ENCODE measurements around the gene ALX3.

ALX3 gene

GRCh38 chr1:110057963-110058518, 12.4 kb downstream of the ALX3 start:
- H3K79me2 ChIP-seq (ENCODE audit: insufficient read depth, low read length), result no peaks in the 10 kb centered on the region

GRCh38 chr1:110056776-110057175, 13.7 kb downstream of the ALX3 start:
- H3K9me3 ChIP-seq (ENCODE audit: insufficient read depth, low read length), result no peaks in the 10 kb centered on the region
- no peaks in the 10 kb centered on the region for H3K9me2 ChIP-seq (replicated peaks; ENCODE audit: insufficient read depth, low read length)
- TF ChIP-seq CTCF (IDR thresholded peaks at IDR 0.05; ENCODE audit: insufficient read depth, low read length, poor library complexity, severe bottlenecking), result no peak
- TF ChIP-seq EZH2phosphoT487 (conservative IDR thresholded peaks at IDR 0.05; ENCODE audit: low read length), result no peak
- H3K27ac ChIP-seq (ENCODE audit: low read depth, low read length), result no peak overlapping the region
- no peaks in the 10 kb centered on the region for H3K79me2 ChIP-seq (ENCODE audit: insufficient read depth, low read length)
- no peak overlapping the region for H3K9ac ChIP-seq (ENCODE audit: low read length)
- no peak overlapping the region for H2AFZ ChIP-seq (ENCODE audit: low read depth, low read length, severe bottlenecking)
- no peaks in the 10 kb centered on the region for H4K20me1 ChIP-seq (ENCODE audit: low read depth, low read length)
- no peaks in the 10 kb centered on the region for H3F3A ChIP-seq (ENCODE audit: insufficient read depth)
- H3K36me3 ChIP-seq (ENCODE audit: low read length), result peaks cover 9% of the 10 kb centered on the region
- H3K27me3 ChIP-seq (ENCODE audit: low read length), result no peaks in the 10 kb centered on the region
- H3K4me3 ChIP-seq (ENCODE audit: insufficient read depth, low read length, poor library complexity, severe bottlenecking), result no peak overlapping the region
- H3K4me2 ChIP-seq (ENCODE audit: low read depth, low read length, poor library complexity, severe bottlenecking), result no peak overlapping the region

More at GRCh38 chr1:110057963-110058518, 12.4 kb downstream of the ALX3 start:
- Histone ChIP-seq H3K4me2 (ENCODE audit: low read depth, low read length, poor library complexity, severe bottlenecking) (no peak overlapping the region), H3K27me3 (ENCODE audit: low read length) (no peaks in the 10 kb centered on the region), H3K9me2 (replicated peaks; ENCODE audit: insufficient read depth, low read length) (no peaks in the 10 kb centered on the region), H3K9ac (ENCODE audit: low read length) (no peak overlapping the region), H3F3A (ENCODE audit: insufficient read depth) (no peaks in the 10 kb centered on the region), H3K9me3 (ENCODE audit: insufficient read depth, low read length) (no peaks in the 10 kb centered on the region), H4K20me1 (ENCODE audit: low read depth, low read length) (no peaks in the 10 kb centered on the region), H3K4me3 (ENCODE audit: insufficient read depth, low read length, poor library complexity, severe bottlenecking) (no peak overlapping the region), H3K27ac (ENCODE audit: low read depth, low read length) (no peak overlapping the region), H2AFZ (ENCODE audit: low read depth, low read length, severe bottlenecking) (no peak overlapping the region), H3K36me3 (ENCODE audit: low read length) (peaks cover 9% of the 10 kb centered on the region)
- TF ChIP-seq EZH2phosphoT487 (conservative IDR thresholded peaks at IDR 0.05; ENCODE audit: low read length) (no peak), CTCF (IDR thresholded peaks at IDR 0.05; ENCODE audit: insufficient read depth, low read length, poor library complexity, severe bottlenecking) (no peak)

- no peak overlapping the region for H3K27ac ChIP-seq (ENCODE audit: low read depth, low read length)
- no peaks in the 10 kb centered on the region for H3F3A ChIP-seq (ENCODE audit: insufficient read depth)
- H3K9me3 ChIP-seq (ENCODE audit: insufficient read depth, low read length), result no peaks in the 10 kb centered on the region
- TF ChIP-seq CTCF (IDR thresholded peaks at IDR 0.05; ENCODE audit: insufficient read depth, low read length, poor library complexity, severe bottlenecking) (no peak), EZH2phosphoT487 (conservative IDR thresholded peaks at IDR 0.05; ENCODE audit: low read length) (no peak)
- no peaks in the 10 kb centered on the region for H3K79me2 ChIP-seq (ENCODE audit: insufficient read depth, low read length)
- H2AFZ ChIP-seq (ENCODE audit: low read depth, low read length, severe bottlenecking), result no peak overlapping the region
- no peaks in the 10 kb centered on the region for H3K27me3 ChIP-seq (ENCODE audit: low read length)
- no peak overlapping the region for H3K4me2 ChIP-seq (ENCODE audit: low read depth, low read length, poor library complexity, severe bottlenecking)
- H3K9me2 ChIP-seq (replicated peaks; ENCODE audit: insufficient read depth, low read length), result no peaks in the 10 kb centered on the region
- H3K9ac ChIP-seq (ENCODE audit: low read length), result no peak overlapping the region
- peaks cover 9% of the 10 kb centered on the region for H3K36me3 ChIP-seq (ENCODE audit: low read length)
- no peak overlapping the region for H3K4me3 ChIP-seq (ENCODE audit: insufficient read depth, low read length, poor library complexity, severe bottlenecking)
- no peaks in the 10 kb centered on the region for H4K20me1 ChIP-seq (ENCODE audit: low read depth, low read length)
Measured at GRCh38 chr1:110056285-110056683, 14.2 kb downstream of the ALX3 start.

Data from SU-DHL-6 (cell line).